Uterus (tissue), 4 donors: Measurements from ENCODE around the gene KRTAP4-4. TPM values are rescaled to one million over a fixed set of nuclear protein-coding genes. Genes with fewer than 3 reads are reported as not detected.
"Not testable (repeated sequence)": the region's sequence is repeated elsewhere in the genome, so short reads cannot be mapped to it uniquely, and the experiment has no call there.

Experiments used
- DNase-seq, 2 donors: peaks; one replicate each; pipeline ENCODE4 v3.0.0-alpha.2; 2019 to 2020
- H3K27ac ChIP-seq, 2 donors: fragments of 200-600 bp; sonication (generic); 1 replicate in 1 of 2; 2 replicates in 1 of 2; pipeline ENCODE4 v1.5.1; 2016 to 2018
- H3K27me3 ChIP-seq, 2 donors: fragments of 200-600 bp; sonication (generic); one replicate each; pipeline ENCODE4 v1.5.1; 2018 to 2019; ENCODE audit warnings: control low read depth in 1 of 2
- H3K36me3 ChIP-seq, 2 donors: fragments of 200-600 bp; sonication (generic); one replicate each; pipeline ENCODE4 v1.5.1; 2019; ENCODE audit warnings: control low read depth in 1 of 2
- H3K4me1 ChIP-seq, 2 donors: fragments of 200-600 bp; sonication (generic); one replicate each; pipeline ENCODE4 v1.5.1; 2018 to 2019; ENCODE audit warnings: control low read depth in 1 of 2
- H3K4me3 ChIP-seq, 2 donors: fragments of 200-600 bp; sonication (generic); 1 replicate in 1 of 2; 2 replicates in 1 of 2; pipeline ENCODE4 v1.5.1; 2018 to 2019; ENCODE audit warnings: mild to moderate bottlenecking in 1 of 2
- H3K9me3 ChIP-seq, 2 donors: fragments of 200-600 bp; sonication (generic); one replicate each; pipeline ENCODE4 v1.5.1; 2019; ENCODE audit warnings: control low read depth in 1 of 2
- POLR2A ChIP-seq, 2 donors: fragments of 450-650 bp; IDR thresholded peaks; one replicate each; pipeline ENCODE4 v1.6.1; 2016; ENCODE audit warnings: antibody characterized with exemption in 2 of 2, mild to moderate bottlenecking in 1 of 2, moderate library complexity in 1 of 2
- intact Hi-C: fragments of 100-400 bp; cut with DNase I; formaldehyde crosslinking; loops from one replicate; pipeline ENCODE4 v1.15.1; 2023; ENCODE audit warnings: low total_unique reads
- total RNA-seq, 4 donors: library from RNA; depleted of rRNA in 3 of 4; stranded (reverse); fragments of >200 nt in 3 of 4; gene quantifications; one replicate each; pipeline versions ENCODE4 v1.1.0 to v1.2.4, GENCODE V29; 2014 to 2023
- TF ChIP-seq, protein P1 (sequence below), 4 experiments: fragments of 200-600 bp in 2 of 4; fragments of 450-650 bp in 2 of 4; sonication (generic) in 2 of 4; IDR thresholded peaks; one replicate each; pipeline ENCODE4 v1.5.1; 2016 to 2019; ENCODE audit warnings: antibody characterized with exemption in 4 of 4, mild to moderate bottlenecking in 2 of 4, moderate library complexity in 1 of 4
- donor health status: DM: yes; HTN: yes; CAD: no.

KRTAP4-4 gene
- total RNA-seq, 4 donors from 2014 or later: not detected

GRCh38 chr17:41121742-41122141 lies 38.8 kb downstream of the KRTAP4-4 start:
- Histone ChIP-seq H3K9me3 (no peaks in the 10 kb centered on the region), H3K27ac (no peak overlapping the region), H3K4me3 (no peak overlapping the region), H3K36me3 (no peaks in the 10 kb centered on the region), H3K4me1 (no peaks in the 10 kb centered on the region), H3K27me3 (no peaks in the 10 kb centered on the region)
- no peak for DNase-seq
- intact Hi-C loops: no loop called here
- no peak for TF ChIP-seq POLR2A (IDR thresholded peaks at IDR 0.05)
- TF ChIP-seq, protein P1, sequence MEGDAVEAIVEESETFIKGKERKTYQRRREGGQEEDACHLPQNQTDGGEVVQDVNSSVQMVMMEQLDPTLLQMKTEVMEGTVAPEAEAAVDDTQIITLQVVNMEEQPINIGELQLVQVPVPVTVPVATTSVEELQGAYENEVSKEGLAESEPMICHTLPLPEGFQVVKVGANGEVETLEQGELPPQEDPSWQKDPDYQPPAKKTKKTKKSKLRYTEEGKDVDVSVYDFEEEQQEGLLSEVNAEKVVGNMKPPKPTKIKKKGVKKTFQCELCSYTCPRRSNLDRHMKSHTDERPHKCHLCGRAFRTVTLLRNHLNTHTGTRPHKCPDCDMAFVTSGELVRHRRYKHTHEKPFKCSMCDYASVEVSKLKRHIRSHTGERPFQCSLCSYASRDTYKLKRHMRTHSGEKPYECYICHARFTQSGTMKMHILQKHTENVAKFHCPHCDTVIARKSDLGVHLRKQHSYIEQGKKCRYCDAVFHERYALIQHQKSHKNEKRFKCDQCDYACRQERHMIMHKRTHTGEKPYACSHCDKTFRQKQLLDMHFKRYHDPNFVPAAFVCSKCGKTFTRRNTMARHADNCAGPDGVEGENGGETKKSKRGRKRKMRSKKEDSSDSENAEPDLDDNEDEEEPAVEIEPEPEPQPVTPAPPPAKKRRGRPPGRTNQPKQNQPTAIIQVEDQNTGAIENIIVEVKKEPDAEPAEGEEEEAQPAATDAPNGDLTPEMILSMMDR (IDR thresholded peaks at IDR 0.05): no peak

- H3K36me3 ChIP-seq, H3K4me1 ChIP-seq, H3K4me3 ChIP-seq, H3K27me3 ChIP-seq, H3K27ac ChIP-seq, DNase-seq, intact Hi-C loops, H3K9me3 ChIP-seq: not testable (repeated sequence)
These were observed 40.6 kb downstream of the KRTAP4-4 start for GRCh38 chr17:41119696-41120690.

GRCh38 chr17:41118721-41119120 lies 41.8 kb downstream of the KRTAP4-4 start:
- no peak for DNase-seq
- H3K9me3 ChIP-seq: no peaks in the 10 kb centered on the region
- H3K36me3 ChIP-seq: no peaks in the 10 kb centered on the region
- TF ChIP-seq, protein P1 (IDR thresholded peaks at IDR 0.05): no peak
- TF ChIP-seq POLR2A (IDR thresholded peaks at IDR 0.05): no peak
- intact Hi-C loops: no loop called here
- no peak overlapping the region for H3K4me3 ChIP-seq
- H3K27me3 ChIP-seq: no peaks in the 10 kb centered on the region
- H3K27ac ChIP-seq: no peak overlapping the region
- no peaks in the 10 kb centered on the region for H3K4me1 ChIP-seq

DNA sequence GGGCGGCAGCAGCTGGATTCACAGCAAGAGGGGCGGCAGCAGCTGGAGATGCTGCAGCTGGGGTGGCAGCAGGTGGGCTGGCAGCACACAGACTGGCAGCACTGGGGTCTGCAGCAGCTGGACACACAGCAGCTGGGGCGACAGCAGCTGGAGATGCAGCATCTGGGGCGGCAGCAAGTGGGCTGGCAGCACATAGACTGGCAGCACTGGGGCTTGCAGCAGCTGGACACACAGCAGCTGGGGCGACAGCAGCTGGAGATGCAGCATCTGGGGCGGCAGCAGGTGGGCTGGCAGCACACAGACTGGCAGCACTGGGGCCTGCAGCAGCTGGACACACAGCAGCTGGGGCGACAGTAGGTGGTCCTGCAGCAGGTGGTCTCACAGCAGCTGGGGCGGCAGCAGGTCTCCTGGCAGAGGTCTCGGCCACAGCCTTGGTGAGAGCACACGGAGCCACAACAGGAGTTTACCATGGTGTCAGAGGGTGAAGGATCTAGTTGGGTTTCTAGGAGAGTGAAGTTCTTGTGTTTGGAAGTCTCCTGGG lies 42.6 kb downstream of the KRTAP4-4 start, which contains the start of gene KRTAP4-11:
KRTAP4-11 (minus strand) TSS at position 528 of the 541 bp plus-strand sequence; CDS start at position 470, 58 bp downstream.
- H3K9me3 ChIP-seq, H3K4me1 ChIP-seq, H3K36me3 ChIP-seq, DNase-seq, H3K4me3 ChIP-seq, H3K27ac ChIP-seq, intact Hi-C loops, H3K27me3 ChIP-seq: not testable (repeated sequence)

DNA sequence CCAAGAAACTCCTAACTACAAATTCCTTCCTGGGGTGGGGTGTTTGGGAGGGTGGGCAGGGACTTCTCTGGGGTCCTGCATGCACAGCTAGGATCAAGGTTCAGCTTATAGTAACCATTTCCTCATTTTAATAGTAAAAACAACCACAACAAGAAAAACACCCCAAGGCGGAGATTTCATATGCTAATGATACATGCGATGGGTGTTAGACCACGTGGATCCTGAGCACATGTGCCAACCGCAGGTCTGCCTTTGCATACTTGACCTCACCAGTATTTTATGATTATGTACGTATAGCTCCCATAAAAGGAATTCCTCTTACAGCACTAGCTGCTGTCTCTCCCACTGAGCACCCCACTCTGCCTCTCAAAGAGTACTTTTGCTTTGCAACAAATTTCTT lies 44.3 kb downstream of the KRTAP4-4 start:
- intact Hi-C loops: no loop called here
- Histone ChIP-seq H3K27me3 (no peaks in the 10 kb centered on the region), H3K9me3 (no peaks in the 10 kb centered on the region), H3K36me3 (no peaks in the 10 kb centered on the region), H3K4me1 (no peaks in the 10 kb centered on the region), H3K4me3 (no peak overlapping the region), H3K27ac (no peak overlapping the region)
- no peak for DNase-seq
- TF ChIP-seq, protein P1 (IDR thresholded peaks at IDR 0.05): no peak
- TF ChIP-seq POLR2A (IDR thresholded peaks at IDR 0.05): no peak
